ENCODE measurements around the gene RAD52.

The RAD52 gene

DNA sequence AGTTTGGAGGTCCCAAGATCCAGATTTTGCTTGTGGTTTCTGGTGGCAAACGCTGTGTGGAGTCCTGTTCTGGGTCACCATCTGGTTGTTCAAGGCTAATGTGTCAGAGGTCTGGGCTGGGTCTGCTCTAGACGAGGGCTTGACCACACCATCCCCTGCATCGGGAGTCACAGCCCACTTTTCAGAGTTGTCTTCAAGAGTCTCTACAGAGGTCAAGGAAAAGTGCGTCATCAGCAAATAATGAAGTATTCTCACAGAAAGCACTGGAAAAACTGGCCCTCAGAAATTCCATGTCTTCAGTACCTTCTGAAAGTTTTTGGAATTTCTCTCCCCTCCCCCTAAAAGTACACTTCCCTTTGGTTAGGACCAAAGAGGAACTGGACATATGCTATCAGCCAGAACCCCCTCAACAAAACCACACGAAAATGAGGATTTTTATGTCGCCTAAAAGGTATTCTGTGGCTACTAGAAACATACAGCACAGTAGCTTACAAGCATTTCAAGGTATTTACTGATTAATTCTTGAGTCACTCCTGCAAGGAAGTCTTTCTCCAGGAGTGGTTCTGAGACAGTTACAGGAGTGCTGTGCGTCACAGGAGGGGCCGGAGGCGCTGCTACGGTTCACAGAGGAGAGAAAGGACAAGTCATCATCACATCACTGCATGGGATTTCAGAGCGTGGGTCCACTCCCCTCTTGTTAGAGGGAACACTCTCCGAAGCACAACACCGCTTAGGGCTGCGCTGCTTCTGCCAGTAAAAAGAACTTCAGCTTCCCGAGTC lies 35.4 kb downstream of the RAD52 start:
- no peak for DNase-seq (ENCODE audit: low read depth in 2 of 2)

GRCh38 chr12:912466-913235 lies 36.8 kb downstream of the RAD52 start:
- no peak for DNase-seq (ENCODE audit: low read depth in 2 of 2)

GRCh38 chr12:911191-911826 lies 38.2 kb downstream of the RAD52 start:
- DNase-seq (ENCODE audit: low read depth in 2 of 2) = no peak

GRCh38 chr12:910416-910815 lies 39.1 kb downstream of the RAD52 start:
- no peak for DNase-seq (ENCODE audit: low read depth in 2 of 2)

- DNase-seq (ENCODE audit: low read depth in 2 of 2) = no peak
Observed at GRCh38 chr12:909861-910260, 39.6 kb downstream of the RAD52 start.

GRCh38 chr12:907413-908185 lies 41.9 kb downstream of the RAD52 start:
- no peak for DNase-seq (ENCODE audit: low read depth in 2 of 2)

GRCh38 chr12:906062-906585 lies 43.4 kb downstream of the RAD52 start:
- DNase-seq (ENCODE audit: low read depth in 2 of 2) = no peak

DNA sequence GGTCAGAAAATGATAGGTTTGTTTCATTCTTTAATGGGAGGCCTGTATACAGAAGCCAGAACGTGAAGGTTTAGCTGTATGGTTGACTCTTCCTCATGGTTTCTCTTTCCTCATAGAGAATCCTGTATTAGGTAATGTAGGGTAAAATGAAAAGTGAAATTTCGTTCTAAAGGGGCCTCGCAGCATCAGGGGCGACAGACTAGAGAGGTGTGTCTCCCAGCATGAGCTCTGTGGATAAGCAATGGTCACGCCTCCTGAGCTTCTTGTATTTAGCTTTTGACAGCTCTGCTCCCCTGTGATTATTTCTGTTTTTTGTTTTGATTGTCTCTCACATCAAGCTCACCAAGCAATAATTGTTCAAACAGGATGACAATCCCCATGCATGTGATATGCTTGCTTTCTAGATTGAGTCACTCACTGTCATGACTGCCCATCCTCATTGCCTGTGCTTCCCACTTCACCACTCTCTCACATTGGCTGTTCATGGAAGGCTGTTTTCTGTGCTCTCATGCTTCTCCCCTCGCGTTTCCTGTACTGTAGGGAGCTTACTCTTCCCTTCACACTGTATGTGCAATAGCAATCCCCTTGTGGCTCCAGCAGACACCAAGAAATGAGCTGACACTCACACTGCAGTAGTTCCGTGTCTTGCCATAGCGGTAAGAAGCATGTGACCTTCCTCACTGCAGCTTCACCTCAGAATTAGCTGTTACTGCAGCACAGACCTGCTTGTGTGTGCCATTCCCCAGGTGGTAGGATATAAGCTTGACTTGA lies 44.0 kb downstream of the RAD52 start:
- DNase-seq (ENCODE audit: low read depth in 2 of 2) = no peak

- no peak for DNase-seq (ENCODE audit: low read depth in 2 of 2)
Observed at GRCh38 chr12:904010-904414, 45.5 kb downstream of the RAD52 start.

- no peak for DNase-seq (ENCODE audit: low read depth in 2 of 2)
Observed at GRCh38 chr12:903055-903454, 46.4 kb downstream of the RAD52 start.

GRCh38 chr12:902581-902980 lies 46.9 kb downstream of the RAD52 start:
- no peak for DNase-seq (ENCODE audit: low read depth in 2 of 2)

GRCh38 chr12:897386-897785 lies 52.1 kb downstream of the RAD52 start:
- no peak for DNase-seq (ENCODE audit: low read depth in 2 of 2)

DNA sequence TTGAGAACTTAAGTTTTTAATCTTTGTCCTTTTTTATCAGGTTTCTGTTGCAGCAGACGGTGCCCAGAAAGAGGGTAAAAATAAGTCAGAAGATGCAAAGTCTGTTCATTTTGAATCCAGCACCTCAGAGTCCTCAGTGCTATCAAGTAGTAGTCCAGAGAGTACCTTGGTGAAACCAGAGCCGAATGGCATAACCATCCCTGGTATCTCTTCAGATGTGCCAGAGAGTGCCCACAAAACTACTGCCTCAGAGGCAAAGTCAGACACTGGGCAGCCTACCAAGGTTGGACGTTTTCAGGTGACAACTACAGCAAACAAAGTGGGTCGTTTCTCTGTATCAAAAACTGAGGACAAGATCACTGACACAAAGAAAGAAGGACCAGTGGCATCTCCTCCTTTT lies 53.5 kb downstream of the RAD52 start:
- no peak for DNase-seq (ENCODE audit: low read depth in 2 of 2)

DNA sequence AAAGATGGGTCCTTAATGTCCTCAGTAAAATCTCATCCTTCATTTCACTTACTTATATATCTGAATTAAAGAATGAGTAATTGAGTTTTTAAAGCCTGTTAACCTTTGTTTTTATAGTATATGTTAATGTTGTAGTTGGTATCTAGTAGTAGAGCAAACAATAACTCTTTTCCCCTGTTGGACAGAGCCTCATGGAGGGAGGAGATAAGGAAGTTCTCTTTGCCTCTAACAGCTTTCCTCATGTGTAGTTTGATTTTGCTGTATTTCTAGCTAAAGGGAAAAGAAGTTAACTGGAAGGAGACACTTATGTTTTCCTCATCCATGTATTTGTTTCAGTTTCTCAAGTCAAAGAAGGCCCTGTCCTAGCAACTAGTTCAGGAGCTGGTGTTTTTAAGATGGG lies 55.3 kb downstream of the RAD52 start:
- no peak for DNase-seq (ENCODE audit: low read depth in 2 of 2)

- no peak for DNase-seq (ENCODE audit: low read depth in 2 of 2)
Observed at GRCh38 chr12:886206-886605, 63.3 kb downstream of the RAD52 start.

DNA sequence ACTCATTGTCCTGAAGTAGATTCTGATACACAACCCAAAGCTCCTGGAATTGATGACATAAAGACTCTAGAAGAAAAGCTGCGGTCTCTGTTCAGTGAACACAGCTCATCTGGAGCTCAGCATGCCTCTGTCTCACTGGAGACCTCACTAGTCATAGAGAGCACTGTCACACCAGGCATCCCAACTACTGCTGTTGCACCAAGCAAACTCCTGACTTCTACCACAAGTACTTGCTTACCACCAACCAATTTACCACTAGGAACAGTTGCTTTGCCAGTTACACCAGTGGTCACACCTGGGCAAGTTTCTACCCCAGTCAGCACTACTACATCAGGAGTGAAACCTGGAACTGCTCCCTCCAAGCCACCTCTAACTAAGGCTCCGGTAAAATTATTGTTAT lies 63.8 kb downstream of the RAD52 start:
- DNase-seq (ENCODE audit: low read depth in 2 of 2) = no peak

DNA sequence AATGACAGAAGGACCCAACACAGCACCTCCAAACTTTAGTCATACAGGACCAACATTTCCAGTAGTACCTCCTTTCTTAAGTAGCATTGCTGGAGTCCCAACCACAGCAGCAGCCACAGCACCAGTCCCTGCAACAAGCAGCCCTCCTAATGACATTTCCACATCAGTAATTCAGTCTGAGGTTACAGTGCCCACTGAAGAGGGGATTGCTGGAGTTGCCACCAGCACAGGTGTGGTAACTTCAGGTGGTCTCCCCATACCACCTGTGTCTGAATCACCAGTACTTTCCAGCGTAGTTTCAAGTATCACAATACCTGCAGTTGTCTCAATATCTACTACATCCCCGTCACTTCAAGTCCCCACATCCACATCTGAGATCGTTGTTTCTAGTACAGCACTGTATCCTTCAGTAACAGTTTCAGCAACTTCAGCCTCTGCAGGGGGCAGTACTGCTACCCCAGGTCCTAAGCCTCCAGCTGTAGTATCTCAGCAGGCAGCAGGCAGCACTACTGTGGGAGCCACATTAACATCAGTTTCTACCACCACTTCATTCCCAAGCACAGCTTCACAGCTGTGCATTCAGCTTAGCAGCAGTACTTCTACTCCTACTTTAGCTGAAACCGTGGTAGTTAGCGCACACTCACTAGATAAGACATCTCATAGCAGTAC lies 64.6 kb downstream of the RAD52 start:
- DNase-seq (ENCODE audit: low read depth in 2 of 2) = no peak

DNA sequence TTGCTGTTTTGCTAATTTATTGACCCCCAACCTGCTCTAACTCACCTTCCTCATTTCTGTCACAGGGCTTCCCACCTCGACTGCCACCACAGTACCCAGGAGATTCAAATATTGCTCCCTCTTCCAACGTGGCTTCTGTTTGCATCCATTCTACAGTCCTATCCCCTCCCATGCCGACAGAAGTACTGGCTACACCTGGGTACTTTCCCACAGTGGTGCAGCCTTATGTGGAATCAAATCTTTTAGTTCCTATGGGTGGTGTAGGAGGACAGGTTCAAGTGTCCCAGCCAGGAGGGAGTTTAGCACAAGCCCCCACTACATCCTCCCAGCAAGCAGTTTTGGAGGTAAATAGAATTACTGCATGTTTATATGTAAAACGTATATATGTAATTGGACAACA lies 68.8 kb downstream of the RAD52 start:
- DNase-seq (ENCODE audit: low read depth in 2 of 2) = no peak

DNA sequence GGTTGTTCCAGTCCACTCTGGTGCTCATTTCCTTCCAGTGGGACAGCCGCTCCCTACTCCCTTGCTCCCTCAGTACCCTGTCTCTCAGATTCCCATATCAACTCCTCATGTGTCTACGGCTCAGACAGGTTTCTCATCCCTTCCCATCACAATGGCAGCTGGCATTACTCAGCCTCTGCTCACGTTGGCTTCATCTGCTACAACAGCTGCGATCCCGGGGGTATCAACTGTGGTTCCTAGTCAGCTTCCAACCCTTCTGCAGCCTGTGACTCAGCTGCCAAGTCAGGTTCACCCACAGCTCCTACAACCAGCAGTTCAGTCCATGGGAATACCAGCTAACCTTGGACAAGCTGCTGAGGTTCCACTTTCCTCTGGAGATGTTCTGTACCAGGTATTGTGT lies 69.9 kb downstream of the RAD52 start:
- DNase-seq (ENCODE audit: low read depth in 2 of 2) = no peak

DNA sequence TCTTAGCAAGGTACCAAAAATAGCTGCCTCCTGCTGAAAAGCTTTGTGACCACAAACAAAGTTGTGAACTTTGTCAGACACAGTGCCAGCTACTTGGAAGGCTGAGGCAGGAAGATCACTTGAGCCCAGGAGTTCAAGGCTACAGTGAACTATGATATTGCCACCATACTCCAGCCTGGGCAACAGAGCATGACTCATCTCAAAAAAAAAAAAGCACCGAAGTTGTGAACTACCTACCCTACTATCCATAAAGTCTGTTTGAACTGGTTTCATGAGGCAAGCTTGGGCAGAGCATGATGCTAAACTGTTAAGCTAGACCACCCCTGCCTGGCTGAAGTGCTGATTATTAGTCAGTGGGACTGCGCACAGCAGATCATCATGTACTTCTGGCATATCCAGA lies 75.5 kb downstream of the RAD52 start:
- no peak for DNase-seq (ENCODE audit: low read depth in 2 of 2)

DNA sequence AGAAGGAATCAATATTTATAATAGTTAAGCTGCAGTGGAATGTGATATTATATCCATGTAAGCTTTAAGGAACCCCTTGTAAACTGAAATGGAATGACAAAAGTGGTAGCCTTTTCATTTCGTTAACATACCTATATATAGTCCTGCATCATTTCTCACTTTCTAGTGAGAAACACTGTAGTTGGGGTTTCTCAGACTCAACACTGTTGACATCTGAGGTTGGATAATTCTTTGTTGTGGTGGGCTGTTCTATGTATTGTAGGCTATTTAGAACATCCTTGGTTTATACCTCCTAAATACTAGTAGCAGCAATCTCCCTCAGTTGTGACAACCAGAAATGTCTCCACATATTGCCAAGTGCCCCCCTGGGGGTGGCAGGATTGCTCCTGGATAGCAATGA lies 79.1 kb downstream of the RAD52 start:
- DNase-seq (ENCODE audit: low read depth in 2 of 2) = no peak

Measured in stimulated activated CD4-positive, alpha-beta T cell treated with anti-CD3 and anti-CD28 coated beads, Interleukin-15, amount 100 ng/mL, for 48 hours (primary cell).